ENCODE data around the gene TTBK2. TPM values are rescaled to one million over a fixed set of nuclear protein-coding genes. Genes with fewer than 3 reads are reported as not detected.
"Not testable (repeated sequence)": the region's sequence is repeated elsewhere in the genome, so short reads cannot be mapped to it uniquely, and the experiment has no call there.

The TTBK2 gene
- polyA plus RNA-seq, 1 donor (not counting 4 experiments of a cell fraction or from before 2014, with no cell fraction given), result 7.3 TPM

DNA sequence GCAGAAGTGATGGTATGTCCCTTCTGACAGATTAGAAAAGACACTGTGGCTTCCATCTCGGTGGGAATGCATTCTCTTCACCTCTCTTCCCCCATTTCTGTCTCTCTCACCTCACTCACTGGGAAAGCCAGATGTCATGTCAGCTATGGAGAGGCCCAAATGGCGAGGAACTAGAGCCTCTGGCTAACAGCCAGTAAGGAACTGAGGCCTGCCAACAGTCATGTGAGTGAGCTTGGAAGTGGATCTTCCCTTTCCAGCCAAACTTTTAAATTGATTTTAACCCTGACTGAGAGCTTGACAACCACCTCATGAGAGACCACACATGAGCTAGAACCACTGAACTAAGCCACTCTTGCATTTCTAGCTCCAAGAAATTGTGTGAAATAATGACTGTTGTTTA is 148.4 kb downstream of the TTBK2 start:
- Histone ChIP-seq H3K4me1 (ENCODE audit: control insufficient read depth, extremely low read depth, insufficient read depth, low read length) (no peaks in the 10 kb centered on the region), H3K9ac (ENCODE audit: control insufficient read depth, extremely low read depth, insufficient read depth, low read length) (no peak overlapping the region), H3K4me2 (ENCODE audit: control insufficient read depth, extremely low read depth, insufficient read depth, low read depth, low read length) (no peak overlapping the region), H3K4me3 (ENCODE audit: control insufficient read depth in 2 of 3, extremely low read depth in 1 of 3, insufficient read depth in 2 of 3, low read depth in 1 of 3, low read length in 3 of 3) (no peak overlapping the region), H3K27me3 (ENCODE audit: control insufficient read depth, extremely low read depth, insufficient read depth, low read length) (no peaks in the 10 kb centered on the region), H2AFZ (ENCODE audit: control insufficient read depth, low read length) (no peak overlapping the region), H4K20me1 (ENCODE audit: control insufficient read depth, extremely low read depth, insufficient read depth, low read length) (no peaks in the 10 kb centered on the region), H3K79me2 (ENCODE audit: control insufficient read depth, insufficient read depth, low read length) (no peaks in the 10 kb centered on the region), H3K36me3 (ENCODE audit: control insufficient read depth in 2 of 2, extremely low read depth in 1 of 2, insufficient read depth in 2 of 2, low read length in 2 of 2) (peaks cover 4 to 15% of the 10 kb centered on the region in 2 experiments), H3K9me3 (ENCODE audit: control insufficient read depth, low read depth, low read length) (no peaks in the 10 kb centered on the region), H3K27ac (ENCODE audit: control insufficient read depth, insufficient read depth, low read length) (no peak overlapping the region), H3K9me1 (ENCODE audit: control insufficient read depth, extremely low read depth, insufficient read depth, low read length) (no peaks in the 10 kb centered on the region)
- DNase-seq (ENCODE audit: low read depth, low spot score), result no peak
- dilution Hi-C loops (cut with MboI; ENCODE audit: extremely low pct_ligation_motif_present, low sequenced_read_pairs), result no loop called here
- no peak for TF ChIP-seq EZH2 (IDR thresholded peaks at IDR 0.05; ENCODE audit: low read length)
- TF ChIP-seq, protein P1, sequence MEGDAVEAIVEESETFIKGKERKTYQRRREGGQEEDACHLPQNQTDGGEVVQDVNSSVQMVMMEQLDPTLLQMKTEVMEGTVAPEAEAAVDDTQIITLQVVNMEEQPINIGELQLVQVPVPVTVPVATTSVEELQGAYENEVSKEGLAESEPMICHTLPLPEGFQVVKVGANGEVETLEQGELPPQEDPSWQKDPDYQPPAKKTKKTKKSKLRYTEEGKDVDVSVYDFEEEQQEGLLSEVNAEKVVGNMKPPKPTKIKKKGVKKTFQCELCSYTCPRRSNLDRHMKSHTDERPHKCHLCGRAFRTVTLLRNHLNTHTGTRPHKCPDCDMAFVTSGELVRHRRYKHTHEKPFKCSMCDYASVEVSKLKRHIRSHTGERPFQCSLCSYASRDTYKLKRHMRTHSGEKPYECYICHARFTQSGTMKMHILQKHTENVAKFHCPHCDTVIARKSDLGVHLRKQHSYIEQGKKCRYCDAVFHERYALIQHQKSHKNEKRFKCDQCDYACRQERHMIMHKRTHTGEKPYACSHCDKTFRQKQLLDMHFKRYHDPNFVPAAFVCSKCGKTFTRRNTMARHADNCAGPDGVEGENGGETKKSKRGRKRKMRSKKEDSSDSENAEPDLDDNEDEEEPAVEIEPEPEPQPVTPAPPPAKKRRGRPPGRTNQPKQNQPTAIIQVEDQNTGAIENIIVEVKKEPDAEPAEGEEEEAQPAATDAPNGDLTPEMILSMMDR (optimal IDR thresholded peaks at IDR 0.05 in 1 of 3, IDR thresholded peaks at IDR 0.05 in 1 of 3, conservative IDR thresholded peaks at IDR 0.05 in 1 of 3; ENCODE audit: extremely low read depth in 1 of 3, insufficient read depth in 2 of 3, low read length in 3 of 3), result no peak
- no peak for FAIRE-seq

- H3K9ac ChIP-seq (ENCODE audit: control insufficient read depth, extremely low read depth, insufficient read depth, low read length); H3K36me3 ChIP-seq (ENCODE audit: control insufficient read depth in 2 of 2, extremely low read depth in 1 of 2, insufficient read depth in 2 of 2, low read length in 2 of 2); dilution Hi-C loops (cut with MboI; ENCODE audit: extremely low pct_ligation_motif_present, low sequenced_read_pairs); H3K27me3 ChIP-seq (ENCODE audit: control insufficient read depth, extremely low read depth, insufficient read depth, low read length); H3K4me2 ChIP-seq (ENCODE audit: control insufficient read depth, extremely low read depth, insufficient read depth, low read depth, low read length); H3K27ac ChIP-seq (ENCODE audit: control insufficient read depth, insufficient read depth, low read length); H3K4me1 ChIP-seq (ENCODE audit: control insufficient read depth, extremely low read depth, insufficient read depth, low read length); H4K20me1 ChIP-seq (ENCODE audit: control insufficient read depth, extremely low read depth, insufficient read depth, low read length); H3K9me1 ChIP-seq (ENCODE audit: control insufficient read depth, extremely low read depth, insufficient read depth, low read length); H2AFZ ChIP-seq (ENCODE audit: control insufficient read depth, low read length); H3K4me3 ChIP-seq (ENCODE audit: control insufficient read depth in 2 of 3, extremely low read depth in 1 of 3, insufficient read depth in 2 of 3, low read depth in 1 of 3, low read length in 3 of 3); H3K9me3 ChIP-seq (ENCODE audit: control insufficient read depth, low read depth, low read length); H3K79me2 ChIP-seq (ENCODE audit: control insufficient read depth, insufficient read depth, low read length); FAIRE-seq; DNase-seq (ENCODE audit: low read depth, low spot score): not testable (repeated sequence)
These were observed 154.5 kb downstream of the TTBK2 start for GRCh38 chr15:42766109-42766508.

DNA sequence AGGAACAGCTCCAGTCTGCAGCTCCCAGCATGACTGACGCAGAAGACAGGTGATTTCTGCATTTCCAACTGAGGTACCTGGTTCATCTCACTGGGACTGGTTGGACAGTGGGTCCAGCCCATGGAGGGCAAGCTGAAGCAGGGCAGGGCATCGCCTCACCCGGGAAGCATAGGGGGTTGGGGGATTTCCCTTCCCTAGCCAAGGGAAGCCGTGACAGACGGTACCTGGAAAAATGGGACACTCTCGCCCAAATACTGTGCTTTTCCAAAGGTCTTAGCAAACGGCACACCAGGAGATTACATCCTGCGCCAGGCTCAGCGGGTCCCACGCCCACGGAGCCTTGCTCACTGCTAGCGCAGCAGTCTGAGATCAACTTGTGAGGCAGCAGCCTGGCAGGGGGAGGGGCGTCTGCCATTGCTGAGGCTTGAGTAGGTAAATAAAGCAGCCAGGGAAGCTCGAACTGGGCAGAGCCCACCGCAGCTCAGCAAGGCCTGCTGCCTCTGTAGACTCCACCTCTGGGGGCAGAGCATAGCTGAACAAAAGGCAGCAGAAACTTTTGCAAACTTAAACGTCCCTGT is 156.3 kb downstream of the TTBK2 start:
- H3K27me3 ChIP-seq (ENCODE audit: control insufficient read depth, extremely low read depth, insufficient read depth, low read length); H3K9me3 ChIP-seq (ENCODE audit: control insufficient read depth, low read depth, low read length); H3K79me2 ChIP-seq (ENCODE audit: control insufficient read depth, insufficient read depth, low read length); H2AFZ ChIP-seq (ENCODE audit: control insufficient read depth, low read length); H3K27ac ChIP-seq (ENCODE audit: control insufficient read depth, insufficient read depth, low read length); H3K36me3 ChIP-seq (ENCODE audit: control insufficient read depth in 2 of 2, extremely low read depth in 1 of 2, insufficient read depth in 2 of 2, low read length in 2 of 2); H3K9ac ChIP-seq (ENCODE audit: control insufficient read depth, extremely low read depth, insufficient read depth, low read length); FAIRE-seq; H3K9me1 ChIP-seq (ENCODE audit: control insufficient read depth, extremely low read depth, insufficient read depth, low read length); H4K20me1 ChIP-seq (ENCODE audit: control insufficient read depth, extremely low read depth, insufficient read depth, low read length); H3K4me2 ChIP-seq (ENCODE audit: control insufficient read depth, extremely low read depth, insufficient read depth, low read depth, low read length); H3K4me1 ChIP-seq (ENCODE audit: control insufficient read depth, extremely low read depth, insufficient read depth, low read length); dilution Hi-C loops (cut with MboI; ENCODE audit: extremely low pct_ligation_motif_present, low sequenced_read_pairs); DNase-seq (ENCODE audit: low read depth, low spot score); H3K4me3 ChIP-seq (ENCODE audit: control insufficient read depth in 2 of 3, extremely low read depth in 1 of 3, insufficient read depth in 2 of 3, low read depth in 1 of 3, low read length in 3 of 3): not testable (repeated sequence)

DNA sequence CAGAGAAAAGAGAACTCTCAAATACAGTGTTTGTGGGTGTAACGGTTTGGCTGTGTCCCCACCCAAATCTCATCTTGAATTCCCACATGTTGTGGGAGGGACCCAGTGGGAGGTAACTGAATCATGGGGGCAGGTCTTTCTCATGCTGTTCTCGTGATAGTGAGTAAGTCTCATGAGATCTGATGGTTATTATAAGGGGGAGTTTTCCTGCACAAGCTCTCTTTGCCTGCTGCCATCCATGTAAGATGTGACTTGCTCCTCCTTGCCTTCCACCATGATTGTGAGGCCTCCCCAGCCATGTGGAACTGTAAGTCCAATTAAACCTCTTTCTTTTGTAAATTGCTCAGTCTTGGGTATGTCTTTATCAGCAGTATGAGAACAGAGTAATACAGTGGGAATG is 158.8 kb downstream of the TTBK2 start:
- FAIRE-seq; dilution Hi-C loops (cut with MboI; ENCODE audit: extremely low pct_ligation_motif_present, low sequenced_read_pairs); H3K4me1 ChIP-seq (ENCODE audit: control insufficient read depth, extremely low read depth, insufficient read depth, low read length); H3K9ac ChIP-seq (ENCODE audit: control insufficient read depth, extremely low read depth, insufficient read depth, low read length); H3K9me3 ChIP-seq (ENCODE audit: control insufficient read depth, low read depth, low read length); H3K4me2 ChIP-seq (ENCODE audit: control insufficient read depth, extremely low read depth, insufficient read depth, low read depth, low read length); DNase-seq (ENCODE audit: low read depth, low spot score); H3K27me3 ChIP-seq (ENCODE audit: control insufficient read depth, extremely low read depth, insufficient read depth, low read length); H2AFZ ChIP-seq (ENCODE audit: control insufficient read depth, low read length); H3K36me3 ChIP-seq (ENCODE audit: control insufficient read depth in 2 of 2, extremely low read depth in 1 of 2, insufficient read depth in 2 of 2, low read length in 2 of 2); H3K79me2 ChIP-seq (ENCODE audit: control insufficient read depth, insufficient read depth, low read length); H3K9me1 ChIP-seq (ENCODE audit: control insufficient read depth, extremely low read depth, insufficient read depth, low read length); H3K27ac ChIP-seq (ENCODE audit: control insufficient read depth, insufficient read depth, low read length); H3K4me3 ChIP-seq (ENCODE audit: control insufficient read depth in 2 of 3, extremely low read depth in 1 of 3, insufficient read depth in 2 of 3, low read depth in 1 of 3, low read length in 3 of 3); H4K20me1 ChIP-seq (ENCODE audit: control insufficient read depth, extremely low read depth, insufficient read depth, low read length): not testable (repeated sequence)

Measured in keratinocyte (primary cell).